K562 (cell line): ENCODE measurements around the gene ZBTB7A. TPM values are rescaled to one million over a fixed set of nuclear protein-coding genes. Genes with fewer than 3 reads are reported as not detected.
A peak's percentile ranks its signal among the peaks of the same experiment; 100 is the strongest.

ENCODE experiments used
- ATAC-seq: fragments of 200-7000 bp; cut with Tn5 transposase; 3 replicates; pipeline ENCODE4 v1.9.1; 2020; ENCODE audit warnings: moderate library complexity
- BruUV-seq: library from RNA; stranded (reverse); fragments of 400-500 nt; replicated peaks from 2 replicates; lab custom pipeline; 2021; lab: Mats Ljungman, UMichigan
- CTCF ChIA-PET: fragments of 300-600 bp; formaldehyde crosslinking; extraction: SDS; loops from one replicate; lab custom pipeline; 2021; ENCODE audit warnings: low intra/inter-chr PET ratio; lab: Yijun Ruan, JAX
- POLR2A ChIA-PET: fragments of 300-600, 350-650 bp; sonication (Branson Sonifier 250); formaldehyde crosslinking; extraction: SDS; loops from one replicate; lab custom pipeline; 2021; ENCODE audit warnings: antibody characterized with exemption, inconsistent platforms; lab: Yijun Ruan, JAX
- DNase-seq, 4 experiments: peaks; one replicate each; pipeline versions ENCODE4 v3.0.0 to v3.0.0-alpha.2; 2011 to 2018; ENCODE audit warnings: low spot score in 3 of 4, mixed read lengths in 3 of 4; ENCODE audit errors: extremely low read depth in 1 of 4
- FAIRE-seq: peaks from 2 replicates; lab custom pipeline; 2011; peaks lifted over from hg19 to GRCh38; lab: Jason Lieb, UNC
- H2AFZ ChIP-seq: 2 replicates; pipeline ENCODE4 v1.6.0; 2011; ENCODE audit warnings: low read depth, low read length, control low read depth, inconsistent platforms
- H3K27ac ChIP-seq: fragments of 200-600 bp; 3 replicates; pipeline ENCODE4 v1.8.0; 2011; ENCODE audit warnings: low read depth, mild to moderate bottlenecking, control low read depth, inconsistent platforms, low read length, moderate library complexity, mixed read lengths; ENCODE audit errors: extremely low read depth
- H3K27me3 ChIP-seq, 2 experiments: fragments of 300-600 bp in 1 of 2; 2 replicates in 1 of 2; 3 replicates in 1 of 2; pipeline versions ENCODE4 v1.6.0 to v1.8.0; 2011; ENCODE audit warnings: inconsistent platforms in 2 of 2, low read length in 2 of 2, mild to moderate bottlenecking in 1 of 2, mixed read lengths in 1 of 2, moderate library complexity in 1 of 2; ENCODE audit not compliant: control insufficient read depth in 2 of 2, insufficient read depth in 2 of 2
- H3K36me3 ChIP-seq: fragments of 300-600 bp; 3 replicates; pipeline ENCODE4 v1.8.0; 2011; ENCODE audit warnings: mild to moderate bottlenecking, low read length, inconsistent platforms; ENCODE audit not compliant: control insufficient read depth, insufficient read depth
- H3K4me1 ChIP-seq, 2 experiments: fragments of 200-600 bp in 1 of 2; replicated peaks in 1 of 2; 2 replicates in 1 of 2; 3 replicates in 1 of 2; pipeline versions ENCODE4 v1.5.1 to v1.8.0; 2011; ENCODE audit warnings: inconsistent platforms in 2 of 2, low read length in 2 of 2, mild to moderate bottlenecking in 1 of 2, mixed read lengths in 1 of 2, moderate library complexity in 1 of 2; ENCODE audit not compliant: control insufficient read depth in 2 of 2, insufficient read depth in 2 of 2
- H3K4me2 ChIP-seq: 2 replicates; pipeline ENCODE4 v1.6.1; 2011; ENCODE audit warnings: low read length, control low read depth, inconsistent platforms, mixed read lengths; ENCODE audit not compliant: insufficient read depth
- H3K4me3 ChIP-seq: fragments of 200-600 bp; sonication (generic), shearing (Covaris generic); 2 replicates; pipeline ENCODE4 v1.5.1; 2016; ENCODE audit warnings: control low read depth, inconsistent platforms
- H3K79me2 ChIP-seq: fragments of 200-600 bp; 3 replicates; pipeline ENCODE4 v1.8.0; 2011; ENCODE audit warnings: low read length, inconsistent platforms; ENCODE audit not compliant: control insufficient read depth, insufficient read depth
- H3K9ac ChIP-seq, 2 experiments: 2 replicates each; pipeline versions ENCODE4 v1.6.0 to v1.6.1; 2011; ENCODE audit warnings: low read depth in 2 of 2, low read length in 2 of 2, control low read depth in 1 of 2, inconsistent platforms in 1 of 2, mild to moderate bottlenecking in 1 of 2, mixed read lengths in 1 of 2; ENCODE audit not compliant: insufficient read depth in 1 of 2
- H3K9me1 ChIP-seq: one replicate; pipeline ENCODE4 v1.6.0; 2011; ENCODE audit warnings: inconsistent platforms, mild to moderate bottlenecking, low read length, moderate library complexity; ENCODE audit not compliant: control insufficient read depth, insufficient read depth
- H3K9me3 ChIP-seq: replicated peaks from 2 replicates; pipeline ENCODE4 v1.5.1; 2011; ENCODE audit warnings: low read depth, low read length, inconsistent platforms; ENCODE audit not compliant: control insufficient read depth, insufficient read depth
- H4K20me1 ChIP-seq: replicated peaks from 2 replicates; pipeline ENCODE4 v1.6.1; 2011; ENCODE audit warnings: low read length, inconsistent platforms, mixed read lengths; ENCODE audit not compliant: control insufficient read depth, insufficient read depth
- CEBPB ChIP-seq: fragments of 450-650 bp; IDR thresholded peaks from 2 replicates; pipeline ENCODE4 v1.6.1; 2016; ENCODE audit warnings: missing genetic modification characterization, missing compliant biosample characterization
- WGBS: fragments of 100-300 bp; shearing (Covaris generic); methylation state at CpG from one replicate; pipeline ENCODE4 v1.1.6; 2016; ENCODE audit warnings: low coverage, mixed read lengths; ENCODE audit not compliant: insufficient coverage; ENCODE audit errors: missing lambda C conversion rate; 5-methylcytosine and 5-hydroxymethylcytosine counted together
- in situ Hi-C: fragments of 300-500 bp; cut with MboI; formaldehyde crosslinking; loops from 4 replicates; pipeline ENCODE4 v1.15.0; 2018; ENCODE audit warnings: inconsistent platforms, mixed read lengths
- intact Hi-C: fragments of 100-400 bp; cut with micrococcal nuclease; formaldehyde crosslinking; loops from 2 replicates; pipeline ENCODE4 v1.14.2; 2022
- polyA plus RNA-seq, 8 experiments: library from polyadenylated mRNA; depleted of rRNA in 4 of 8; stranded (reverse) in 5 of 8; unstranded in 3 of 8; fragments of >200 nt; fragmentation: Nextera tagmentation in 2 of 8; fragmentation: Illumina TruSeq in 1 of 8; extraction: Ambion mirVana in 2 of 8; extraction: Trizol in 1 of 8; gene quantifications; 2 replicates each; pipeline versions ENCODE4 v1.2.1 to v1.2.3, GENCODE V29; 2011 to 2014; ENCODE audit warnings: inconsistent platforms in 1 of 8, missing spikeins in 1 of 8
- total RNA-seq, 7 experiments: library from RNA; depleted of rRNA in 6 of 7; stranded (reverse); fragments of >200 nt in 6 of 7; fragmentation: Illumina TruSeq in 2 of 7; extraction: Trizol in 2 of 7; gene quantifications; 2 replicates each; pipeline versions ENCODE4 v1.2.1 to v1.2.3, GENCODE V29; 2011 to 2021; ENCODE audit warnings: low replicate concordance in 1 of 7
- TF ChIP-seq, protein P1 (sequence below): fragments of 450-650 bp; conservative IDR thresholded peaks from 2 replicates; pipeline ENCODE4 v1.6.1; 2016; ENCODE audit warnings: missing genetic modification characterization, low read depth, mild to moderate bottlenecking, control low read depth, missing compliant biosample characterization
- TF ChIP-seq, protein P2 (sequence below): fragments of 450-650 bp; formaldehyde crosslinking; IDR thresholded peaks from 2 replicates; pipeline ENCODE4 v1.4.0; 2020; ENCODE audit warnings: mild to moderate bottlenecking, mixed read lengths

ZBTB7A gene
- total and polyA plus RNA-seq, 9 of the 15 experiments (the other 6 are each of a cell fraction or from before 2014, with no cell fraction given) = 0.11 to 34.0 (median 4.6) TPM

DNA sequence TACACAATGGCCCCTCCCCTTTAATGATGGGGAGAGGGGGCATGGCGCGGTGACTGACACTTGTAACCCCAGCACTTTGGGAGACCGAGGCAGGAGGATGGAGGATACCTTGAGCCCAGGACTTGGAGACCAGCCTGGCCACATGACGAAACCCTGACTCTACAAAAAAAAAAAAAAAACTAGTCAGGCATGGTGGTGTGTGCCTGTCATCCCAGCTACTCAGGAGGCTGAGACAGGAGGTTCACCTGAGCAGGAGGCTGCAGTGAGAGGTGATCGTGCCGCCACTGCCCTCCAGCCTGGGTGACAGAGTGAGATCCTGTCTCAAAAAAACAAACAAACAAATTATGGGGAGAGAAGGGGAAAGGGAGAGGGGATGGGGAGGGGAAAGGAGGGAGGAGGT, 13.8 kb upstream of the ZBTB7A start:
- H3K4me1 ChIP-seq = peaks cover 20 to 61% of the 10 kb centered on the region in 2 experiments
- in situ Hi-C loops = no loop called here
- 0 out of 4 replicates have a peak overlapping the region, but pooled peaks of 1 of the 2 experiments have one; percentile 45 for H3K9ac ChIP-seq
- POLR2A ChIA-PET = interaction anchor here (0.6 to 3.8 kb wide), 2 partner anchors 9 to 13 kb away, joined by 4 to 13 read pairs; no protein-coding TSS in a partner anchor
- FAIRE-seq (no peak), DNase-seq (no peak), ATAC-seq (no peak)
- H4K20me1 ChIP-seq = no peaks in the 10 kb centered on the region
- CTCF ChIA-PET = no interaction called here
- no peak overlapping the region for H2AFZ ChIP-seq
- BruUV-seq = no TSS peak
- TF ChIP-seq, protein P1, sequence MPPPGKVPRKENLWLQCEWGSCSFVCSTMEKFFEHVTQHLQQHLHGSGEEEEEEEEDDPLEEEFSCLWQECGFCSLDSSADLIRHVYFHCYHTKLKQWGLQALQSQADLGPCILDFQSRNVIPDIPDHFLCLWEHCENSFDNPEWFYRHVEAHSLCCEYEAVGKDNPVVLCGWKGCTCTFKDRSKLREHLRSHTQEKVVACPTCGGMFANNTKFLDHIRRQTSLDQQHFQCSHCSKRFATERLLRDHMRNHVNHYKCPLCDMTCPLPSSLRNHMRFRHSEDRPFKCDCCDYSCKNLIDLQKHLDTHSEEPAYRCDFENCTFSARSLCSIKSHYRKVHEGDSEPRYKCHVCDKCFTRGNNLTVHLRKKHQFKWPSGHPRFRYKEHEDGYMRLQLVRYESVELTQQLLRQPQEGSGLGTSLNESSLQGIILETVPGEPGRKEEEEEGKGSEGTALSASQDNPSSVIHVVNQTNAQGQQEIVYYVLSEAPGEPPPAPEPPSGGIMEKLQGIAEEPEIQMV (tag) = no peak
- TF ChIP-seq, protein P2, sequence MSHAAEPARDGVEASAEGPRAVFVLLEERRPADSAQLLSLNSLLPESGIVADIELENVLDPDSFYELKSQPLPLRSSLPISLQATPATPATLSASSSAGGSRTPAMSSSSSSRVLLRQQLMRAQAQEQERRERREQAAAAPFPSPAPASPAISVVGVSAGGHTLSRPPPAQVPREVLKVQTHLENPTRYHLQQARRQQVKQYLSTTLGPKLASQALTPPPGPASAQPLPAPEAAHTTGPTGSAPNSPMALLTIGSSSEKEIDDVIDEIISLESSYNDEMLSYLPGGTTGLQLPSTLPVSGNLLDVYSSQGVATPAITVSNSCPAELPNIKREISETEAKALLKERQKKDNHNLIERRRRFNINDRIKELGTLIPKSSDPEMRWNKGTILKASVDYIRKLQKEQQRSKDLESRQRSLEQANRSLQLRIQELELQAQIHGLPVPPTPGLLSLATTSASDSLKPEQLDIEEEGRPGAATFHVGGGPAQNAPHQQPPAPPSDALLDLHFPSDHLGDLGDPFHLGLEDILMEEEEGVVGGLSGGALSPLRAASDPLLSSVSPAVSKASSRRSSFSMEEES (CRISPR knock-in tag) = no peak
- 0 out of 2 replicates have a peak, but pooled peaks have one; percentile 1 for TF ChIP-seq CEBPB (tag)
- H3K36me3 ChIP-seq = no peaks in the 10 kb centered on the region
- no peaks in the 10 kb centered on the region for H3K9me1 ChIP-seq
- H3K9me3 ChIP-seq = no peaks in the 10 kb centered on the region
- H3K79me2 ChIP-seq = no peaks in the 10 kb centered on the region
- intact Hi-C loops = no loop called here
- no peaks in the 10 kb centered on the region for H3K27me3 ChIP-seq
- H3K4me2 ChIP-seq = no peak overlapping the region
- 81% methylated on average over 6 of the region's 6 CpGs for WGBS
- no peak overlapping the region for H3K27ac ChIP-seq
- no peak overlapping the region for H3K4me3 ChIP-seq
